Posterior cingulate gyrus (tissue), 11 donors: ENCODE measurements around the gene RAB11FIP3.

Source experiments
- DNase-seq, 10 donors: peaks; one replicate each; pipeline versions ENCODE4 v3.0.0 to v3.0.0-alpha.2; 2020 to 2021; ENCODE audit warnings: mixed read lengths in 3 of 10
- intact Hi-C: fragments of 100-400 bp; cut with DNase I; formaldehyde crosslinking; loops from one replicate; pipeline ENCODE4 v1.15.1; 2023

The RAB11FIP3 gene

DNA sequence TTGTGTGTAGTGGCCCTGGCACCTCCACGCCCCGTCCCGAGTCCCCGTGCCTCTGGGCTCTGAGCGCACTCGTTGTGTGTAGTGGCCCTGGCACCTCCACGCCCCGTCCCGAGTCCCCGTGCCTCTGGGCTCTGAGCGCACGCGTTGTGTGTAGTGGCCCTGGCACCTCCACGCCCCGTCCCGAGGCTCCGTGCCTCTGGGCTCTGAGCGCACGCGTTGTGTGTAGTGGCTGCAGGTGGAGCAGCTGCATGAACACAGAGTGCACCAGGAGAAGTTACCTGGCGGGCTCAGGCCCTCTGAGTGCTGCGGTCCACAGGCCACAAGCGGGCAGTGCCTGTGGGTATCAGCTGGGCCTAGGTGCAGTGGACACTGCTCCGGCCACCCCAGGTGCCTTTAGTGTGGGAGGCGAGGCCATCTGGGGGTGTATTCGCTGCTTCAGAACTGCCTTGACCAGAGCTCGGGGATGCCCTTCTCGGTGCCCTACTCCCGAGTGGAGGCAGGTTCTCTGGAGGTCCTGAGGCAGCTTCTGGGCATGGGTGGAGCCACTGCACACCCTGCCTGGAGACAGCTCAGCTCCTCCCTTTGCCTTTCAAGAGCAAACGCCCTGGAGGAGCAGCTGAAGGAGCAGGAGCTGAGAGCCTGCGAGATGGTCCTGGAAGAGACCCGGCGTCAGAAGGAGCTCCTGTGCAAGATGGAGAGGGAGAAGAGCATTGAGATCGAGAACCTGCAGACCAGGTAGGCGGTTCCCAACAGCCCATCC lies 84.8 kb downstream of the RAB11FIP3 start:
- DNase-seq = no peak
- intact Hi-C loops = no loop called here

DNA sequence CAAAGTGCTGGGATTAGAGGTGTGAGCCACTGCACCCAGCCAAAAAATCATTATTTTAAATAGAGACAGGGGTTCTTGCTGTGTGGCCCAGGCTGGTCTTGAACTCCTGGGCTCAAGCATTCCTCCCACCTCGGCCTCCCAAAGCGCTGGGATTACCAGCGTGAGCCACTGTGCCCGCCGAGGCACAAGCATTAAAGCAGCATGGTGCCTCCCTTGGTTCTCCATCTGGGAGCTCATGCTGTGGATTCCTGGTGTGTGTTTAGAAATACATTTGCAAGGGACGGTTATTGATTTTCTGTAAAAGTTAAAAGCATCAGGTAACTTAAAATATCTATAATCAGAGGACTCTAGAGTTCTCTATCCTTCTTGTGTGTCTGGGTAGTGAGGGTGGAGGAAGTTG lies 87.4 kb downstream of the RAB11FIP3 start:
- intact Hi-C loops = no loop called here
- no peak for DNase-seq

DNA sequence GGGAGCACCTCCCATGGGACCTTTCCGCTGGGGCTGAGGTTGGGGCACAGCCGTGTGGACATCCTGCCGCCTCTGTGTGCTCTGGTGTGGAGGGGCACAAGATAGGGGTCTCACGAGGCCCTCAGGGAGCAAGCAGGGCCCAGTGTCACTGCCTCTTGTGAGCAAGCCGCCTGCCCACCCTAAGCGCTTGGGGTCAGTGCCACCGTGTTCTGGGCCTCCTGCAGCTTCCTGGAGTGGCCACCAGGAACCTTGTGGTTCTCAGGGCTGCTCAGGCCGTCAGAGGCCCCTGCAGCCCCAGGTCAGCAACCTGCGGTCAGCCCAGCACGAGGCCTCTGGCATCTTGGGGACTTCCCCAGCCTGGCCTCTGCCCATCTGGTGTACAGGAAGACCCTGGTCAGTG lies 88.5 kb downstream of the RAB11FIP3 start:
- intact Hi-C loops = no loop called here
- DNase-seq = no peak

DNA sequence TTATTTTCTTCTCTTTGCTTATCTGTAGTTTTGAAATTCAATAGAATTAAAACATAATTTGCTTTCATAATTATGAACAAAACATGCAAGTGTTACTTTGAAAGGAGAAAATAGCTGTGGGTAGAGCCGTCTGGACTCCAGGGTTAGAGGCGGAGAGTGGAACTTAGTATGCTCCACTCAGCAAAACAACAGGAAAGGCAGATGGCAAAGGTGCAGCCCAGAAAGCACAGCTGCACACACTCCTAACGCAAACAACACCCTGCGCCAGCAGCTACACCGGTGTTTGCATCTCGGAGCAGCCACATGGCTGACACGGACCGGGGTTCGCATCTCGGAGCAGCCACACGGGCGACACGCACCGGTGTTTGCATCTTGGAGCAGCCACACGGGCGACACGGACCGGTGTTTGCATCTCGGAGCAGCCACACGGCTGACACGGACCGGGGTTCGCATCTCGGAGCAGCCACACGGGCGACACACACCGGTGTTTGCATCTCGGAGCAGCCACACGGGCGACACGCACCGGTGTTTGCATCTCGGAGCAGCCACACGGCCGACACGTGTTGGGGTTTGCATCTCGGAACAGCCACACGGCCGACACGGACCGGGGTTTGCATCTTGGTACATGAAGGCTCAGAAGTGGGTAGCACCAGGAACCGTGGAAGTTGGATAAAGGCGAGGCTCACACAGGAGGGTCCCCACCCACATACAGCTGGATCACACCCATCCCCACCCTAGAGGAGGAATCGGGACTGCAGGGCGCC lies 89.9 kb downstream of the RAB11FIP3 start:
- no peak for DNase-seq
- intact Hi-C loops = no loop called here

DNA sequence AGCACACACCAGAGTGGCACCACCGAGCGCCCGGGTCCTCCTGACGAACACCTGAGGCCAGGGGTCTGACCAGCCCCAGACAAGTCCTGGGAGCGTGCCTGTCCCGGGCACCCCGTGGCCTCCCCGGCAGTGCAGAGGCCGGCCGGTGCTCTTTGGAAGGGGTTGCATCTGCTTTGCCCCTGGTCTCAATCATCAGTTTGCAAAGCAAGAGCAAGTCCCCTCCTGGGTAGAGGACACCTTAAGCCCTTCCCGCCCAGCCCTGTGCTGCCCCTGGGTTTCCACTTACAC lies 90.4 kb downstream of the RAB11FIP3 start:
- DNase-seq = no peak
- intact Hi-C loops = no loop called here

DNA sequence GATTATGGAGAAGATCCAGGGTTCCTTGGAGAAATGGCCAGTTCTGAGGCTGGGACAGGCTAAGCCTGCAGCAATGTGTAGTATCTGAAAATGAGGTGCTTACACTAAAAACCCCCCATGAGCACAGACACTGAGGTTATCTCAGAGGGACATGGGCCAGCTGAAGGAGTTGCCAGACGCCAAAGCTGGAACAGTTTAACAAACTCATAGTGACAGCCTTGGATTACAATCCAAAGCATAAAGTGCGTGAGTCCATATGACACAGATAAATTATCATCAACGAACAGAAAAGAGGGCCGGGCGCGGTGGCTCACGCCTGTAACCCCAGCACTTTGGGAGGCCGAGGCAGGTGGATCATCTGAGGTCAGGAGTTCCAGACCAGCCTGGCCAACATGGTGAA lies 90.9 kb downstream of the RAB11FIP3 start:
- intact Hi-C loops = no loop called here
- DNase-seq = no peak

DNA sequence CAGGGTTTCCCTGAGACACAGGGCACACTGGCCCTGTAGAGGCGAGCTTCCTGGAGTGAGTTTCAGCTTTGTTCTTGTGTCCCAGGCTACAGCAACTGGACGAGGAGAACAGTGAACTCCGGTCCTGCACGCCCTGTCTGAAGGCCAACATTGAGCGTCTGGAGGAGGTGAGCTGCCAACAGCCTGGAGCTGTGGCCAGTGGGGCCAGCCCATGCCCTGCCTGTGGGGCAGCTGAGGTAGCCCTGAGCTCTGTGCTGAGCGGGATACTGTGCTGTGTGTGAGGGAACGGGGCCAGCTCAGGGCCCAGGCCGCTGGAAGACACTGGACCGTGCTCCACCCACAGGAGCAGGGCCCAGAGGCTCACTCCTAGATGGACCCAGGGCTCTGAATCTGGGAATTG lies 93.4 kb downstream of the RAB11FIP3 start:
- no peak for DNase-seq
- intact Hi-C loops = no loop called here

DNA sequence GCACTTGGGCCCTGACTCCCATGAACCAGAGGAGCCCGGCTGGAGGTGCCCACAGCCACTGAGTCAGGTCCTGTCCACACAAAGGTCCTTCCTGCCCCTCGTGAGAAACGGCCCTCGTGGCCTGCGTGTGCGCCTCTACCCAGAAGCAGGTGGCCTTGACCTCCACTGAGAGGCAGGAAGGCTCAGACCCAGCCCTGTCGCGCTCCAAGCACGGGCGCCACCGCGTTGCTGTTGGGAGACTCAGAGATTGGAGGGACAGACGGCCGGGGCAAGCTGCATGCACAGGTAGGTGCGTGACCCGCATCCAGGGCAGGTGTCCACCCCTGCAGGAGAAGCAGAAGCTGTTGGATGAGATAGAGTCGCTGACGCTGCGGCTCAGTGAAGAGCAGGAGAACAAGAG lies 94.0 kb downstream of the RAB11FIP3 start:
- no peak for DNase-seq
- intact Hi-C loops = no loop called here

DNA sequence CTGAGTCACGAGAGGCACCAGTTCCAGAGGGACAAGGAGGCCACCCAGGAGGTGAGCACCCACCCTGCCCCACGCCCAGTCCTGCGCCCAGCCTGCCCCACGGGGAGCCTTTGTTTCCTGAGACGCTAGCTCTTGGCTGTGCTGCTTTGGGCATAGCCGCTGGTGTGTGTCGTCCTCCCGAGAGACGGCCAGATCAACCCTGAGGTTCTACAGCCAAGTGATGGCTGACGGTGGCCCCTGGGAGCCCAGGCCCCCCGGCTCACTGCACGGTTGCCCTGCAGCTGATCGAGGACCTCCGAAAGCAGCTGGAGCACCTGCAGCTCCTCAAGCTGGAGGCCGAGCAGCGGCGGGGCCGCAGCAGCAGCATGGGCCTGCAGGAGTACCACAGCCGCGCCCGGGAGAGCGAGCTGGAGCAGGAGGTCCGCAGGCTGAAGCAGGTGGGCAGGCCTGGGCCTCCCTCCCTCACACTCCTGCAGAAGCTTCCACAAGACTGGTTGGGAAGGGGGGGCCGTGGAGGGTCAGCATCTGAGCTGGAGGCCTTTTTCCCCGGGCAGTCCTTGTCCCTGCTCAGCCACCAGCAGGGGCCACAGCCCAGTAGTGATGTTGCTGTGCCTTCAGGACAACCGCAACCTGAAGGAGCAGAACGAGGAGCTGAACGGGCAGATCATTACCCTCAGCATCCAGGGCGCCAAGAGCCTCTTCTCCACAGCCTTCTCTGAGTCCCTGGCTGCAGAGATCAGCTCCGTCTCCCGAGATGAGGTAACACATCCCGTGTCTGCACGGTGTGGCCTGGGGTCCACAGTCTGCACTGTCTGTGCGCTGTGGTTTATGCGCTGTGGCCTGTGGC lies 94.6 kb downstream of the RAB11FIP3 start:
- no peak for DNase-seq
- intact Hi-C loops = loop anchor here (10.0 kb wide), 1 partner anchor 65 kb away; no protein-coding TSS in a partner anchor

DNA sequence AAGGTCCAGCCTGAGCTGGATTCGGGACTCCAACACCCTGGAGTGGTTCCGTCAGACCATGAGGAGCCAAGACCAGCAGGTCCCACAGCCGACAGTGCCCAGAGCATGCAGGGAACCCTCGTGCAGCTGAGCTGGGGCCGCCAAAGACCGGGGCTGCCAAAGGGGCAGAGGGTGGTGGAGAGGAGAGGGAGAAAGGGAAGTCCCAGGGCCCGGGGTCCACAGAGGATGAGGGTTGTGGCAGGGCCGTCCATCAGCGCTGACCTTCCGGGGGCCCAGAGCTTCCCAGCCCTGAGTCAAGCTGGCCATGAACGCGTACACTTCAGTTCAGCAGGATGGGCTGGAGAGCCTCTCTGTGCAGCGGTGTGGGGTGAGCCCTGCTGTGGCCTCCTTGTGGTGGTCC lies 95.4 kb downstream of the RAB11FIP3 start:
- DNase-seq = no peak
- intact Hi-C loops = loop anchor here (10.0 kb wide), 1 partner anchor 64 kb away; no protein-coding TSS in a partner anchor

DNA sequence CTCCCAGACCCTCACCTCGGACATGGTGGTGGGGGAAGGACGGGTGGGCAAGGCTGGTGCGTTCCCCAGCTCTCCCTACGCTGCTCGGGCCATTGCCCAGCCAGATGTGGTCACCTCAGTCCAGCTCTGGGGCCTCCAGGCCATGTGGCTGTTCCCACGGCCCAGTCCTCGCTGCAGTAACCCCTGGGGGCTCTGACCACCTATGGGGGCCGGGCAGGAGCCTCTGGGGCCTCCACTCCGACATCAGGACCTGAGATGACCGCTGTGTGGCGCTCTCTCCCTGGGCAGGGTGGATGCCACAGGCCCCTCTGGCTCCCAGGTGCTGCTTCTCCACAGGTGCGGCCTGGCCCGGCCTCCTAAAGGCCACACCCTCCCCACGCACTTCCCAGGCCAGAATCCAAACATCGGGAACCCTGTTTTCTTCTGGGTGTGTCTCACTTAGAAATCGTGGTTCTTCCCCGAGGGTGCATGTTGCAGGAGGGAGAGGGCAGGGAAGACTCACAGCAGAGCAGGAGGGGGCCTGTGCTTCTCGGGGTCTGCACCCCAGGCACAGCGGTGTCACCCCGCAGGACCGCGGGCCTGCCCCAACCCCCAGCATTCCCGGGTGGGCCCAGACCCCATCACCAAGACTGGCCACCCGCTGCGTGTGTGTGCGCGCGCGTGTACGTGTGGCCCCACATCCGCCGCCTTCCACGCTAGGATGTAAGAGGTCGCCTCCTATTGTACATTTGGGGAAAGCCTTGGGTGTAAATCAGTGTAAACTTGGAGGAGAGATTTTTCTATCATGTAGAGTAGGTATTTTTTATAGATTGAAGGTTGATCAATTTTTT lies 96.1 kb downstream of the RAB11FIP3 start:
- DNase-seq = no peak
- intact Hi-C loops = loop anchor here (10.0 kb wide), 1 partner anchor 63 kb away; no protein-coding TSS in a partner anchor

DNA sequence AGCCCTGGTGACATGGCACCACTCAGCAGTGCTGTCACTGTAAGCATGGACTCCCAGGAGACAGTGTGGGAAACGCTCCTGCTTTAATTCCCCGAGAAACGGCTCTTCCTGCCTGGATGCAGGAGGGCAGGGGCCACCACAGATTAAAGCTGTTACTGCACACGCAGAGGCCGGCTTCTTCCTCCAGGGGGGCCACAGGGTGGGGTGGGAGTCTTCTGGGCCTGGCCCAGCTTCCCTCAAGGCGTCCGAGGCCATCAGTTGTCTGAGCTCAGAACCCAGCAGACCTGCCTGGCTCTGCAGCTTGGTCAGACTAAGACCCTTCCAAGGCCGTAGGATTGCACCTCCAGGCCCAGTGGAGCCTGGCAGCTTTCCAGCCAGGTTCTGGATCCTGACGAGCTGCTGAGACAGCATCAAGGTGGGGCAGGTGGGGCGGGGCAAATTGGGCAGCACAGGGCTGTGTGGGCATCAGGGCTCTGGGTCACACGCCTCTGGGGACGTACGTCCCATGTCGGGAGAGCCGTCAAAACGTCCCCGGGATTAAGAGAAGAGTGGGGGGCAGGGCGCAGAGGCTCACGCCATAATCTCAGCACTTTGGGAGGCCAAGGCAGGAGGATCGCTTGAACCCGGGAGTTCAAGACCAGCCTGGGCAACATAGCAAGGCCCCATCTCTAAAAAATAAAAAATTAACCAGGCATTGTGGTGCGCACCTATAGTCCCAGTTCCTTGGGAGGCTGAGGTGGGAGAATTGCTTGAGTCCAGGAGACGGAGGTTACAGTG lies 97.1 kb downstream of the RAB11FIP3 start:
- DNase-seq = no peak
- intact Hi-C loops = loop anchor here (10.0 kb wide), 1 partner anchor 62 kb away; no protein-coding TSS in a partner anchor

DNA sequence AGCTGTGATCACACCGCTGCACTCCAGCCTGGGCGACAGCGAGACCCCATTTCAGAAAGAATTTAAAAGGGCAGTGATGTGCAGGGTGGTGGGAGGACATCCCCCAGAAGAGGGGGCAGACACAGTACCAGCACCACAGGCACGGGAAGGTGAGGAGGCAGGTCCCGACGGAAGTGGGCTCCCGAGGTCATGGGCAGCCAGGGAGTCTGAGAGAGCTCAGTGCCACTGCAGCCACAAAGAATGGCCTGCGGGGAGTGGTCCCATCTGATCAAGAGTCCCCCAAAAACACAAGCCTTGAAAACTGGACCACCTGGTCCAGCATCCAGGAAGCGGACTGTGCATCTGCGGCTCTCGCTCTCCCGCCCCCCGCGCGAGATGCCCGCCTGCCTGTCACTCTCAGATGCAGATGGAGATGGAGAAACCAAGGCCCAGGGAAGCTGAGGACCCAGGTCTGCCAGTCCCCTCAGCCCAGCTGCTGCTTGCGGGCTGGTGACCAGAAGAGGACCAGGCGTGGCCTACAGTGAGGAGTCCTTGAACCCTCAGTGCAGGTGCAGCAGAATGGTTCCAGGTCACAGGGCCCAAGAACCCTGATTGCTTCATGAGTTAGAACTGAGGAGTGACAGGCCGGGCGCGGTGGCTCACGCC lies 97.8 kb downstream of the RAB11FIP3 start:
- intact Hi-C loops = loop anchor here (10.0 kb wide), 1 partner anchor 62 kb away; no protein-coding TSS in a partner anchor
- no peak for DNase-seq

DNA sequence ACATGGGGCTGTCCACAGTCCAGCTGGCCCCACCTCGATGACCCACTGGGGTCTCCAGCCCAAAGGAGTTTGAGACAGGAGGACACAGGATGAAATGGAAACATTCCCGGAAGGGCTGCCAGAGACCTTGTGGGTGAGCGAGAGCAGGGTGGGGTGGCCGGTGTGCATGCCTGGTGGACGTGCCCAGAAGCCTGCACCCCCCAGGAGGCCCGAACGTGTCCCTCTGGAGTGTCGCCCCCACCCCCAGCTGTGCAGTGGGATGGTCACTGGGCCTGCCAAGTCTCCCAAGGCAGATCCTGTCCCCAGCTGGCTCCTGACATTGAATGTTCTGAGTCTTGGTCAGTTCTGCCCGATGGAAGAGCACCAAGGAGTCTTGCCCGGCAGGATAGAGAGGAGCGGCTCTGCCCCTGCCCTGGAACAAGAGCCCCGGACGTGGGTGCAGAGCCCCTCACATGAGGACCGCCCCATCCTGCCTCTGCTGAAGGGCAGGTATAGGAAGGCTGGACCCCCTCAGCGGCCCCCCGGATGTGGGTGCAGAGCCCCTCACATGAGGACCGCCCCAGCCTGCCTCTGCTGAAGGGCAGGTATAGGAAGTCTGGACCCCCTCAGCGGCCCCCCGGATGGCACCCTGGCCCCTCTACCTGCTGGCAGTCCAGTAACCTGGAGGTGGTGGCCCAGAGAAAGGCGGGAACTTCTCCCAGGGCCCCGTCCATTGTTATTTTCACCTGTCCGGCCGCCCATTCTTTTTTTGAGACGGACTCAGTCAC lies 99.0 kb downstream of the RAB11FIP3 start:
- no peak for DNase-seq
- intact Hi-C loops = loop anchor here (10.0 kb wide), 1 partner anchor 60 kb away; no protein-coding TSS in a partner anchor

DNA sequence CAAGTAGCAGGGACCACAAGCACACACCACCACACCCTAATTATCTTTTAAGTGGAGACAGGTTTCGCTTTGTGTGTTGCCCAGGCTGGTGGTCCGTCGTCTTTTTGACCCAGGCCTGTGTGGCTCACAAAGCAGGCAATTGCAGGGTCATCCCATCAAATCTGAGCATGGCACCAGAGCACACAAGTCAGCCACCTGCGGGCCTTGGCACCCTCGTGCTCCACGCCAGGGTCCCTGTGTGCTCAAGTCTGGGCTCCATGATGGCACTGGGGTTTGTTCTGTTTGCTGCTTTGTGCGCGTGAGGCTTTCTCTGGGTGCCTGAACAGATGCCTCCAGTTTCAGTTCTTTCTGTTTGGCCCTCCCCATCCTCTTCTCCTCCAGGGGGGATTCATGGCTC lies 99.7 kb downstream of the RAB11FIP3 start:
- intact Hi-C loops = loop anchor here (10.0 kb wide), 1 partner anchor 60 kb away; no protein-coding TSS in a partner anchor
- no peak for DNase-seq

DNA sequence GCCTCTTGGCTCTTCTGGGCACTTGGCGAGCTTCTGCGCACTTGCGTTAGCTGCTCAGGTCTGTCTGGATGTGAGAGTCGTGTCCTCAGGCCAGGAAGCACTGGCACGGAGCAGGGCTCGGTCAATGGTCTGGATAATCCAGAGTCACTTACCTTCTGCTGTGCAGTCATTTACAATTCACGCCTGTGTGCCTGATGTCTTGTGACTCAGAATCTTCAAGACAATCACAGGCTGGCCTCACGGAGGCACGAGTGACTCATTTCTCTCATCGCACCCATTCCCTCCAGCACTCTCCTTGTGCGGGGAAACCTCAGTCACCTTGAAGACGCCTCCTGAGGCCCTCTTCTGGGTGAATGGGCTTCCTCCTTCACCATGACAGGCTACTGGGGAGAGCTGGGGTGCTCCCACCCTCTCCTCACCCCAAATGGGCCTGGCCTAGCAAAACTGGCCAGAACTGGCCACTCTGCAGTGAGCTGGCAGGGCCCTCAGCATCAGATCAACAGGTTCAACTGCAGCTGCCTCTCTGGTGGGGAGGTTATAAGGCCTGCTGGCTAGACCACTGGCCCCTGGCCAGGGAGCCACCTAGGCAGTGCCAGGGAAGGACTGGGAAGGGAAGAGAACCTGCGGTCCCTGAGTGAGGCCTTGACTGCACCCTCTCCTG lies 100.2 kb downstream of the RAB11FIP3 start:
- intact Hi-C loops = loop anchor here (10.0 kb wide), 1 partner anchor 59 kb away; no protein-coding TSS in a partner anchor
- DNase-seq = peak in 3 of 10 donors; percentile 16 to 56 (median 37)
